GM12892 (cell line): ENCODE data around the gene DCUN1D4.

Experiments
- POLR2A ChIP-seq: IDR thresholded peaks from 2 replicates; pipeline ENCODE4 v1.6.1; 2011; ENCODE audit warnings: low read depth, low read length, control low read depth
- POLR2AphosphoS5 ChIP-seq: IDR thresholded peaks from 2 replicates; pipeline ENCODE4 v1.6.1; 2011; ENCODE audit warnings: low read depth, low read length, control low read depth

- no peak for TF ChIP-seq POLR2A
- no peak for TF ChIP-seq POLR2AphosphoS5
Measured at GRCh38 chr4:51895816-51896408, 53.0 kb downstream of the DCUN1D4 start.
